ENCODE results near the gene TMEM130. TPM values are rescaled to one million over a fixed set of nuclear protein-coding genes. Genes with fewer than 3 reads are reported as not detected.
"Not testable (repeated sequence)": the region's sequence is repeated elsewhere in the genome, so short reads cannot be mapped to it uniquely, and the experiment has no call there.

Gene TMEM130
- polyA plus RNA-seq, 3 donors = 0.11 to 0.20 TPM; not detected in 1

DNA sequence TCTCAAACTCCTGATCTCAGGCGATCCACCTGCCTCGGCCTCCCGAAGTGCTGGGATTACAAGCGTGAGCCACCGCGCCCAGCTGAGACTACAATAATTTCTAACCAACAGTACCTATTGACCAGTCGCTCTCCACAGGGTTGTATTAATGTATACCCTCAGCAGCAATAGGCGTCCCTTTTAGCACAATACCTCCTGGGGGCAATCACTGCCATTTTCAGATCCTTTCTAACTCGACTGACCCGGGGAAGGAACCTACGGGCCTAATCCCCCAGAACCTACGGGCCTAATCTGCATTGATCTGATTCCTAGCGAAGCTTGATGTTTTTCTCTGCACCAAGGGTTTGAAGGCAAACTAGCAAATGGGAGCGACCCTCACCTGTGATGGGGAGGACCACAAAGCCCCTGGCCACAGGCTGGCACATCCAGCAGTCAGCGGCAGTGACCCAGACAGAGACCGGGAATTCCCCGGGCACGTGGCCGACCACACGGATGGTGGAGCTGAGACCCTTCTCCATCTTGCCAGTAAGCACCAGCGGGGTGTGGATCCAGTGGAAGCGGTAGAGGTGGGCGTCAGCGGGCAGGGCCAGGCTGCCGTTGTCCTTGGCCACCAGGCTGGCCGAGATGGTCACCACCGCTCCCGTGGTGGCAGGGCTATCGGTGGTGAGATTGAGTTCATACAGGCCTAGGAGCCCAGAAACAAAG is 6.9 kb downstream of the TMEM130 start:
- 90 to 97% (median 94%) methylated on average over 29 of the region's 29 CpGs for WGBS, 3 donors
- H3K27ac ChIP-seq (ENCODE audit: low read depth, low read length) = no peak overlapping the region

DNA sequence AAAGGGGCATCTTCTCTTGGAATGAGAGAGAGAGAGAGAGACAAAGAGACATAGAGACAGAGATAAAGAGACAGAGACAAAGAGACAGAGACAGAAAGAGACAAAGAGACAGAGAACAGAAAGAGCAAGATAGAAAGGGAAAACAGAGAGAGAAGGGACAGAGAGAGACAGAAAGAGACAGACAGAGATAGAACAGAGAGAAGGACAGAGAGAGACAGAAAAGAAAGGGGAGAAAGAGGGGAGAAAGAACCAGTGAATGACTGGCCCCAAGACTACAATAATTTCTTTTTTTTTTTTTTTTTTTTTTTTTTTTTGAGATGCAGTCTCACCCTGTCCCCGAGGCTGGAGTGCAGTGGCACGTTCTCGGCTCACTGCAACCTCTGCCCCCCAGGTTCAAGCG is 7.6 kb downstream of the TMEM130 start:
- H3K27ac ChIP-seq (ENCODE audit: low read depth, low read length) = no peak overlapping the region
- 76 to 90% (median 87%) methylated on average over 3 to 4 of the region's 4 CpGs for WGBS, 3 donors

GRCh38 chr7:98860071-98860470 is 9.7 kb downstream of the TMEM130 start:
- 58 to 65% (median 65%) methylated on average over 12 of the region's 12 CpGs for WGBS, 3 donors
- no peak overlapping the region for H3K27ac ChIP-seq (ENCODE audit: low read depth, low read length)

DNA sequence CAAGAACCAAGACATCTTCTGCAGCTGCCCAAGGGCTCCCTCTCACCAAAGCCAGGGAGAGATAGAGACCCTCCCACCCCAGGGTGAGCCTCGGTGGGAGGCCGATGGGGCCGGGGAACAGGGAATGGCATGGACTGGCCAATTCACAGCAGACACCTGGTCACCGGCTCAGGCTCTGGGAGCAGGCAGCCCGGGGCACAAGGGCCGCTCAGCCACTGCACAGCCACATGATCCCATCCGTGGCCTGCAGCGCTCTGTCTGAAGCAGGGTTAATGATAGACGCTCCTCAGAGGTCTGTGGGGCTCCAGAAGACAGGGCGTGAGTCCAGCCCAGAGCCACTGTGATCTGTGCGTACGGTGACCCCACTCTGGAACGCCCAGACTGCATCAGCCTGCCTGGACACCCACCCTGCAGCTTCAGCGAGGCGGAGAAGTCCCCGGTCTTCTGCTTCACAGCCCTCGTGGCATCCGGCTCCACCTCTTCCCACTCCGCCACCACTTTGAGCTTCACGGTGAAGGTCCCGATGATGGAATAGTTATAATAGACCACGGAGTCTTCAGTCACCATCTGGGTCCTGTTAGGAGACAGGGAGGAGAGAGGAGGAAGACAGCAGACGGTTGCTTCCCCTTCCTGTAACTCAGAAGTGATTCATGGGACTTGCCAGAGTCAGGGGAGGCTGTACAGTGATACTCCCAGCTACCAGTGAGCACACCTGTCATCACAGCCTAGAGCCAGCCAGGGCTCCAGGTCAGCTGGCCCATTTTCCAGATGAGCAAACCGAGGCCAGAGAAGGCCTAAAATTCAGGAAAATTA is 14.0 kb downstream of the TMEM130 start:
- H3K27ac ChIP-seq (ENCODE audit: low read depth, low read length) = no peak overlapping the region
- WGBS, 3 donors = 76 to 79% (median 78%) methylated on average over 24 of the region's 24 CpGs

DNA sequence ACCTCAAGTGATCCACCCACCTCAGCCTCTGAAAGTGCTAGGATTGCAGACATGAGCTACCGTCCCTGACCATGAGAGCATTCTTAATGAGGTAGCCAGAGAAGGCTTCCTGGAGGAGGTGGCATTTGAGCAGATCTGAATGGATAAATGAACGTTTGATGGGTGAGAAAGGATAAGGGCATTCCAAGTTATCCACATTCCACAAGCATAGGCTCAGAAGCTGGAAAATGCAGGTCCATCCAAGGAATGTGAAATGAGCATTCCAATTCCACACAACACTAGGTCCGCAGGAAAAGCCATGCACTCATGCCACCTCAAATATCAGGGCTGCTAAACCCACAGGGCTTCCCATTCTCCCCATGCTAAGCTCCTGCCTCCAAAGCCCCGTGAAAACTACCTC is 17.0 kb downstream of the TMEM130 start:
- no peak overlapping the region for H3K27ac ChIP-seq (ENCODE audit: low read depth, low read length)
- 53 to 73% (median 72%) methylated on average over 4 of the region's 4 CpGs for WGBS, 3 donors

DNA sequence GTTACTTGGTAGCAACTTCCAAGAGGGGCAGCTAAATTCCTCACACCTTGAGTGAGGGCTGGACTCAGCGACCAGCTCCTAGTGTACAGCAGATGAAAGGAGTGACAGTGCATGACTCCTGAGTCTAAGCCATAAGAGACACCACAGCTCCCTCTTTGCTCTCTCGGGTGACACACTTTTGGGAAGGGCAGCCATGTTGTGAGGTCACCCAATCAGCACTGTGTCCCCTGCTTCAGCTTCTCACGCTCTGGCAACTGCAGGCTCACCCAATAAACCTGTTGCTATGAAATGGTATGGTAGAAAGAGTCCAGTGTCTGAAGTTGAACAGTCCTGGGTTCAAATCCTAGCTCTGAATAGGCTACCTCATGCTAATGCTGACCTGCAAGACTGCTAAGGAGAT is 20.9 kb downstream of the TMEM130 start:
- 85 to 94% (median 89%) methylated on average over 3 of the region's 3 CpGs for WGBS, 3 donors
- no peak overlapping the region for H3K27ac ChIP-seq (ENCODE audit: low read depth, low read length)

GRCh38 chr7:98842552-98842951 is 27.3 kb downstream of the TMEM130 start:
- not testable (repeated sequence) for H3K27ac ChIP-seq (ENCODE audit: low read depth, low read length)
- 74 to 81% (median 80%) methylated on average over 2 of the region's 2 CpGs for WGBS, 3 donors

DNA sequence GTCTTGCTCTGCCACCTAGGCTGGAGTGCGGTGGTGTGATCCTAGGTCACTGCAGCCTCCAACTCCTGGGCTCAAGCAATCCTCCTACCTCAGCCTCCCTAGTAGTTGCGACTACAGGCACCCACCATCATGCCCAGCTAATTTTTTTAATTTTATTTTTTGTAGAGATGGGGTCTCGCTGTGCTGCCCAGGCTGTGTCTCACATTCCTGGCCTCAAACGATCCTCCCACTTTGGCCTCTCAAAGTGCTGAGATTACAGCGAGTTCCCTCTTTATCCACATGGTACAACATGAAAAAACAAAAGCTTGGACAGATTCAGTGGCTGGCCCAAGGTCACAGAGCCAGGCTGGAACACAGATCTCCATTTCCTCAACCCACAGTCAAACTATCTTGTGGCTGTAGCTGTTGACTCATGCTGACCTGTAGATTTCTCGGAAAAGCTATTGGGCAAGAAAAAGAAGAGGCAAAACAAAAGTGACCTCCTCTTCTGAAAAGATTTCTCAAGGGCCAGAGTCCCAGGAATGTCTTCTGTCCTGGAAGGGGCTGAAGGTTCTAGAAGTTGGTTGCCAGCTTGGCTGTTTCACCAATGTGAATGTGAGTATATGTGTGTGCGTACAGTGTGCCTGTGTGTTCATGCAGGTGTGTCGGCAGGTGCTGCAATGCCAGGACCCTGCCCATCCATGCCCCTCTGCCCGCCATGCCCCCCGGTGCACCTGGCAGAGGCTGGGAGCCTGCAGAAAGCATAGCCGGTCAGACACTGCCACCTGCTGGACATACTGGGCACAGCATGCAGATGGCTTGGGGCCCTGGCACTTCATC is 28.4 kb downstream of the TMEM130 start:
- H3K27ac ChIP-seq (ENCODE audit: low read depth, low read length) = no peak overlapping the region

DNA sequence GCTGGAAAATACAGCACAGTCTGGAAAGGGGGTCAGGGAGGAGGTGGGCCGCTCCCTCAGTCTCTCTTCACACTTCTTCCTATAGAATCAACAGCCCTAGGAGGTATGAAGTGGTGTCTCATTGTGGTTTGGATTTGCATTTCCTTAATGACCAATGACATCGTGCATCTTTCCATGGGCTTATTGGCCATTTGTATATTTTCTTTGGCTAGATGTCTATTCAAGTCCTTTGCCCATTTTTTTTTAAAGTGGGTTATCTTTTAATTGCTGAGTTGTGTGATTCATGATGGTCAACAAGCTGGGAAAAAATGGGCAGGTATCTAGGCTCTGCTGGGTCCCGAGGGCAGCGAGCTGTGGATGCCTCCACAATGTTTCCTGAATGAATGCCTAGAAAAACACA is 29.1 kb downstream of the TMEM130 start:
- H3K27ac ChIP-seq (ENCODE audit: low read depth, low read length) = no peak overlapping the region
- WGBS, 3 donors = 46 to 57% (median 54%) methylated on average over 4 of the region's 4 CpGs

More for the DNA sequence above, 28.4 kb downstream of the TMEM130 start:
- WGBS, 3 donors = 35 to 42% (median 40%) methylated on average over 11 of the region's 11 CpGs

DNA sequence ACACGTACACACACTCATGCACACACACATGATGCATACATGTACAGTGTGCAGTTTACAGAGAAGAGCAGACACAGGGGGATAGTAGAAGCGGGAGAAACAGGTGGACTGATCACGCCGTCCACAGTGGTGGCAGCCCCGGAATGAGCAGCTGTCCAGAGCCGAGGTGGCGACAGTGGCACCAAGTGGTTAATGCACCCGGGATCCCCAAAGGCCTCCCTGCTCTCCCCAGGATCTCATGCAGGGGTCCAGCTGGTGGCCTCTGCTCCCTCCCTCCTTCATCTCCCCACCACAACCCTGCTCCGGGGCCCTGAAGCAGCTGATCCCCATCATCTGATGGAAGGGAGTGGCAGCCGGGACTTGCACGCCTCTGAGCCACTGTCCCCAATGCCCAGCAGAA is 29.7 kb downstream of the TMEM130 start:
- 67 to 72% (median 70%) methylated on average over 10 to 11 of the region's 11 CpGs for WGBS, 3 donors

GRCh38 chr7:98837630-98837972 is 32.2 kb downstream of the TMEM130 start:
- 62 to 75% (median 62%) methylated on average over 5 of the region's 5 CpGs for WGBS, 3 donors

More for the DNA sequence above, 29.7 kb downstream of the TMEM130 start:
- no peak overlapping the region for H3K27ac ChIP-seq (ENCODE audit: low read depth, low read length)

DNA sequence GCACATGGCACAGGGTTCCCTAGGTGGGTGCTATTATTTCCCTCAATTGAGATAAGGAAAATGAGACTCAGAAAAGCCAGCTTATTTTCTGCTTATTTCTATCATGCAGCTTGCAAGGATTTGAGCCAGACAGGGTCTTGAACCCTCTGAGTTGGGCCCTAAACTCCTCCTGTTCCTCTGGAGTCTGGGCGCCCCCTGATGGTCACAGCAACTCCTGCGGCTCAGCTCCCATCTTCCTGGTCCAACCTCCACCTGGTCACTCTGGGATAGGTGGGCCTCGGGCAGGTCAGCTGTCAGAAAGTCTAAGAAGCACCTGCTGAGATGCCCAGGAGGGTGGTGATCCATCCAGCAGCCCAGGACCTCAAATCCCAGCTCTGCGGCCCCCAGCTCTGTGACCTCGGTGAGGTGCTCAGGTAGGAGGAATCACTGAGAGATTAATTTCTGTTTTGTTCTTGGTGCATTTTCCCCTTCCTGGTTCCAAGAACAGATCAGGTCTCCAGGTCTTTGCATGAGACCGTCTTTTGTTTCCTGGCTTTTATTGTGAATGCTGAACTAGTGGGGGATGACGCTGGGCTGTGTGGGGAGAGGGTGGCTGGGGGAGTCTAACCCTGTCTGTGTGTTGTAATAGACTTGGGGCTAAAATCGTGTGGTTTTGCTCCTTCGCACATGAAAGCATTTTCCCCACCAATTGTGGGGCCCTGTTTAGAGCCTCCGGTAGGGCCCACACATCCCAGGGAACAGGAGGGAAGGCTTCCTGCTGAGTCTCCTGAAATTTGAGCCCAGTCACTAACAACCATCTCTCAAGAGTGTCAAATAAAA is 32.8 kb downstream of the TMEM130 start:
- H3K27ac ChIP-seq (ENCODE audit: low read depth, low read length) = no peak overlapping the region
- 15 to 29% (median 20%) methylated on average over 10 of the region's 10 CpGs for WGBS, 3 donors

More at GRCh38 chr7:98837630-98837972, 32.2 kb downstream of the TMEM130 start:
- no peak overlapping the region for H3K27ac ChIP-seq (ENCODE audit: low read depth, low read length)

- 64 to 75% (median 71%) methylated on average over 8 of the region's 8 CpGs for WGBS, 3 donors
These were observed 34.9 kb downstream of the TMEM130 start for GRCh38 chr7:98834949-98835348.

DNA sequence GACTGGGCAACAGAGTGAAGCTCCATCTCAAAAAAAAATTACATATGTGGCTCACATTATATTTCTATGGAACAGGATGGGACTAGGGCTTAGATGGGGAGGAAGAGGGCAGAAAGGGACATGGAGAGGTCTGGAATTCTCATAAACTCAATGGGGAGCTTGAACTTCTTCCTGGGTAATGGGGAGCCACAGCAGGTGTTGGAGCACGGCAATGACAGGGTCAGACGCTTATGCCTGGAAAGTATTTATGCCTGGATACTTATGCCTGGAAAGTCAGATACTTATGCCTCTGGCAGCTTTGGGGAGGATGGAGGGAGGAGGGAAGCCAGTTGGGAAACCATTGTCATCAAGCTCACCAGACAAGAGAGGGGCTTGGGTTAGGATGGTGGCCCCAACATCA is 36.8 kb downstream of the TMEM130 start:
- WGBS, 3 donors = 77 to 93% (median 89%) methylated on average over 2 of the region's 2 CpGs
- no peak overlapping the region for H3K27ac ChIP-seq (ENCODE audit: low read depth, low read length)

More at GRCh38 chr7:98834949-98835348, 34.9 kb downstream of the TMEM130 start:
- no peak overlapping the region for H3K27ac ChIP-seq (ENCODE audit: low read depth, low read length)

DNA sequence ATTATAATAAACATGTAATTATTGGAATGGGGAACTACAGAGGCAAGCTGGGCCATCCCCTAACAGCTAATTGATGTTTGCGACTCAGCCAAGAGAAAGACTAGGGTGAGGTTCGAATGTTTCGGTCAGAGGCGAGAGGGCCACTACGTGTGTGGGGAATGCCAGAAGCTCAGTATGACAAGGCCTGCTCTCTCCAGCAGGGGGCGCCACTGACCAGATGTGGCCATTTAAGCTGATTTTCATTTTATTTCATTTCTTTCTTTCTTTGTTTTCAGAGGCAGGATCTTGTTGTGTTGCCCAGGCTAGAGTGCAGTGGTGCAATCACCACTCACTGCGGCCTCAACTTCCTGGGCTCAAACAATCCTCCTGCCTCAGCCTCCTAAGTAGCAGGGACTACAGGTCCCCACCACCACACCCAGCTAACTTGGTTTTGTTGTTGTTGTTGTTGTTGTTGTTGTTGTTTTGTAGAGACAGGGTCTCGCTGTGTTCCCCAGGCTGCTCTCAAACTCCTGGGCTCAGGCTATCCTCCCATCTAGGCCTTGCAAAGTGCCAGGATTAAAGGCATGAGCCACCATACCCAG is 38.1 kb downstream of the TMEM130 start:
- WGBS, 3 donors = 73 to 82% (median 80%) methylated on average over 8 of the region's 8 CpGs
- H3K27ac ChIP-seq (ENCODE audit: low read depth, low read length) = no peak overlapping the region

- 34 to 80% (median 77%) methylated on average over 2 of the region's 2 CpGs for WGBS, 3 donors
- H3K27ac ChIP-seq (ENCODE audit: low read depth, low read length) = no peak overlapping the region
These were observed 38.8 kb downstream of the TMEM130 start for GRCh38 chr7:98830972-98831548.

- no peak overlapping the region for H3K27ac ChIP-seq (ENCODE audit: low read depth, low read length)
- 88 to 92% (median 90%) methylated on average over 8 of the region's 8 CpGs for WGBS, 3 donors
These were observed 41.4 kb downstream of the TMEM130 start for GRCh38 chr7:98828368-98828767.

Data from adipose tissue (tissue), 3 donors.